Endothelial cell of hepatic sinusoid (primary cell): ENCODE data around the gene LATS1.
"Not testable (repeated sequence)": the region's sequence is repeated elsewhere in the genome, so short reads cannot be mapped to it uniquely, and the experiment has no call there.

ENCODE experiments used
- in situ Hi-C: cut with HindIII; loops from 2 replicates; pipeline ENCODE4 v1.10.0; 2017; ENCODE audit warnings: low sequenced_read_pairs

LATS1 gene

DNA sequence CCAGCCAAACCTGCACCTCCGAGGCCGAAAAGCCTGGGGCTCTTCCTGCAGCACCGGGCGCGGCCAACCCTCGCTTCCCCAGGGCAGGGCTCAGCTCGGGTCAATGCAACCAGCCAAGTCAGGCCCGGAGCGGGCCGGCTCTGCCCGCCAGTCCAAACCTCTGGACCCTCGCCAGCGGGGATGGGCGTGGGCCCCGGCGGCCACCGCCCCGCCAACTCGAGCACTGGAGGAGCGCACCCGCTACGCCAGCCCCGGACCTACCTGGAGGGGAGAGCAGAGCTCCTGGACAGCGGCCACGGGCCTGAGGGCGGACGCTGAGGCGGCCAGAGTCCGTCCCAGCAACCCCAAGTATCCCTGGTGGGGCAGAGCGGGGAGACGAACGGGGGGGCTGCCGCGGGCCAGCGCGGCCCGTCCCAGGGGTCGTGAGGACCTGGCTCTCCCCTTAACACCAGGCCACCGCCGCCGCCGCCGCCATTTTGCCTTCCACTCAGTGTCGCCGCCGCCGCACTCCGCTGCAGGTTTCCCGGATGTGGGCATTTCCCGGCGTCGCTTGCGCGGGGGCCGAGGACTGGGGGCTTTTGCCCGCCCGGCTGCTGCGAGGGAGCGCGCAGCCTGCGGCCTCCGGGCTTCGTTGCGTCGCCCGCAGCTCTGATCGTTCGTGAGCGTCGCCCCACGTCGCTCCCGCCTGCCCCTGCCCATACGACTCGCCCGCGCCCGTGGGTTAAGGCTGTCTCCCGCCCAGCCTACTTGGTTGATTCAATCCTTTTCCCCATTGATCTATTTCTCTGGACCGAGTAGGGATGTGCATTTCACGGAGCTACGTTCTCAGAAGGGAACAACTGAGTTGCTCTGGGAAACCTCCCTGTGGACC is at the start of gene LATS1:
LATS1 (minus strand) TSS at position 514 of the 871 bp plus-strand sequence. CDS start 15,975 bp downstream, outside the sequence.
- in situ Hi-C loops: no loop called here

DNA sequence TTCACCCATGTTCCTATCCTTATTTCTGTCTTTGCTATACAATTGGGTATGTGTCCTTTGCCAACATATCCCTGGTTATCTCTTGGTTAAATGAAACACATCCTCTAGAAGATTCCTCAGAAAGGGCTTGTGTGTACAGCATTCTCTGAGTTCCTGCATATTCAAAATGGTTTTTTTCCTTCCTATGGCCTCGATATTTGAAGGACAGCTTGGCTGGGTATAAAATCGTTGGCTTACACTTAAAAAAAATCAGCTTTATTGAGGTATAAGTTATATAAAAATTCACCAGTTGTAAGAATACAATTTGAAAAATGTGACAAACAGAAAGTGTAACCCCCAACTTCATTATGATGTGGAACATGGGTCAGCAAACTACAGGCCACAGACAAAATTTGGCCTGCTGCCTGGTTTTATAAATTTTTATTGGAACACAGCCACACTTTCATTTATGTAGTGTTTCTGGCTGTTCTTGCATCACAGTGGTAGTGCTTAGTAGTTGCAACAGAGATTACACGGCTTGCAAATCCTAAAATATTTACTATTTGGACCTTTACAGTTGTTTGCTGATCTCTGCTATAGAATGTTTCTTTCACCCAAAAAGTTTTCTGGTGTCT is 48.4 kb upstream of the LATS1 start:
- in situ Hi-C loops: no loop called here

DNA sequence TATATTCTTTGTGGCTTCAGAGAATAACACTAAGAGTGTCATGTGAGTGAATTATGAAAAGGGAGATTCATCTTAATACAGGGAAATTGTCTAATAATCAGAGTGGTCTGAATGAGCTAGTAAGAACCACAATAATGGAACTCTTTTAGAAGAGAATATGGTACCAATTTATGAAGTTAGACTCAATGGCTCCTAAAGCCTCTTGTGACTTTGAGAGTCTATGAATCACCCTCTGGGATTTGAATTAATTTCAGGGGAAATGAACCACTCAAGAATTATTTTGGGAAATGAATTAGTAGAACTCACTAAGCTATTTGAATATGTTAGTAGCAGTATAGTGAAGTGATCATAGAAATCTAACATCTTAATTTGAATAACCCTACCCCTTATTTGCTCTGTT is 46.0 kb upstream of the LATS1 start:
- in situ Hi-C loops: no loop called here

- in situ Hi-C loops: no loop called here
Observed at GRCh38 chr6:149761438-149761837, 43.5 kb upstream of the LATS1 start.

DNA sequence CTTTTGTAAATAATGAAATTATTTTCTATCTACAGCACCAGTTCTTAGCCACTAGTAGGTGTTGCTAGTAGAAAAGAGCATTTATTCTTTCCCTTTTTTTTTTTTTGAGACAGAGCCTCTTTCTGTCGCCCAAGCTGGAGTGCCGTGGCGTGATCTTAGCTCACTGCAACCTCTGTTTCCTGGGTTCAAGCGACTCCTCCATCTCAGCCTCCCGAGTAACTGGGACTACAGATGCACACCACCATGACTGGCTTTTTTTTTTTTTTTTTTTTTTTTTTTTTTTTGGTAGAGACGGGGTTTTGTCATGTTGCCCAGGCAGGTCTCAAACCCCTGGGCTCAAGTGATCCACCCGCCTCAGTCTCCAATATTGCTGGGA is 38.3 kb upstream of the LATS1 start:
- in situ Hi-C loops: no loop called here

DNA sequence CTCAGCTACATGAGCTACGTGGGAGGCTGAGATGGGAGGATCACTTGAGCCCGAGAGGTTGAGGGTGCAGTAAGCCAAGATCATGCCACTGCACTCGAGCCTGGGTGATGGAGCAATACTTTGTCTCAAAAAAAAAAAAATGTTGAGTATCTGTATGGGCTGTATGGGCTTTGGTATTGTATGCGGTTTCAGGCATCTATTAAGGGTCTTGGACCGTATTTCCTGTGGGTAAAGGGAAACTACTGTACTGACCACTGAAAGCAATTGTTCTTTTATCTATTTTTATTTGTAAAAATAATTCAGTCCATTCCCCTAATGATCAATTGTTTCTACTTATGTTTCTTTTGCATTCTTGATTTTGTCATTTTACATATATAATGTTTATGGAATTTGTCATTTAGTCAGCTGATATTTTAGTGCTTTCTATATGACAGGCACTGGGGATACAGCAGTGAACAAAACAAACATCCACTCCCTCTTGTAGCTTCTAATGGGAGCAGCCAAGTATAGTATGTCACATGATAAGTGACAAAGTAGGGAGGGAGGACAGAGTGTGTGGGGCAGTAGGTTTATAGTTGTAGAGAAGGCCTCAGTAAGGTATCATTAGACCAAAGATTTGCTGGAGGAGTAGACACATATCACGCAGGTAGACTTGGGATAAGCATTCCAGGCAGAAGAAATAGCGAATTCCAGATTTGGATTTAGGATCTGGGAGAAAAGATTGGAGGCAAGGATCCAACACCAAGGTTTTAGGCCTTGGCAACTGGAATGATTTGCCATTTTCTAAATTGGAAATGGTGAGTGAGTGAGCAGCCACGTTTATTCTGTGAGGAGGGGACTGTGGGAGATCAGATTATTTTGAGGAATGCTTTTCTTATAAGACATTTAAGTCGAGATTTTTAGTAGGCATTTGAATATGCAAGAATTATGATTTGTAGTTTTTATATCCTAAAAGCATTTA is 37.7 kb upstream of the LATS1 start:
- in situ Hi-C loops: no loop called here

DNA sequence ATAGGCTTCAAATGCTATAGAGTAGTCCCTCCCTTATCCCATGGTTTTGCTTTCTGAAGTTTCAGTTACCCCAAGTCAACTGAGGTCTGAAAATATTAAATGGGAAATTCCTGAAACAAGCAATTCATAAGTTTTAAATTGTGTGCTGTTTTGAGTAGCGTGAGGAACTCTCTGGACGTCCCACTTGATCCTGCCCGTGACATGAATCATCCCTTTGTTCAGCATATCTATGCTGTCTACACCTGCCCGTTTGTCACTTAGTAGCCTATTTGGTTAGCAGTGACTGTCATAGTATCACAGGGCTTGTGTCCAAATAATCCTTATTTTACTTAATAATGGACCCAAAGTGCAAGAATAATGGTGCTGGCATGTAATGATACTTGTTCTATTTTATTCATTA is 36.6 kb upstream of the LATS1 start:
- in situ Hi-C loops: no loop called here

- in situ Hi-C loops: not testable (repeated sequence)
Observed at GRCh38 chr6:149753374-149753637, 35.4 kb upstream of the LATS1 start.

DNA sequence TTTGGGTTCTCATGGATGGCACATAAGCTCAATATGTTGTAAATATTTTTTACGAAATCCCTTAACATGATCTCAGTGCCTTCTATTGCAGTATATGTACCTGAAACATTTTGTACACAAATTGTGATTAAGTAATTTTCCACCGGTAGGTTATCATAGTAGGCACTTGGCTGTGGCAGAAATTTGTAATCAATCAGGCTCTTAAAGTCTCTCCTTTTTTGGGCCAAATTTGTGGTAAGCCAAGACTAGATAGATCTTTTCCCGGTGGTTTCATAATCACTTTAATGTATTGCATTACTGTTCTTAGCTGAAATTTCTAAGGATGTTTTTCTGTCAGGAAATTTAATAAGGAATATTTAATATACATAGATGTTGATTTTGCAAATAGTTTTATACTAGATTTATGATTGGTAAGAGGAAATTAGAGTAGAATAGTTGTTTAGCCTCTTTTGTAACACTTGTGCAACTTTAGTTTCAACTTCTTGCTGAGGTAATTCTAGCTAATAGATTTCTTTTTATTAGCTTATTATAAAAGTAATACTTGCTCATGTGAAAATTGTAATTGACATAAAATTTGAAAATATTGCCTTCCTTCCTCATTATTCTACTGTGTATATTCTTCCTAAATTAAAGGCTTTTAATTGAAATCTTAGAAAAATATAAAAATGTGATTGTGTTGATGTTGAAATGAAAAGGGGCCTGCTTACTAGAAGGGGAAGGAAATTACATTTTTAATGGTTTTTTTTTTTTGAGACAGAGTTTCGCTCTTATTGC is 34.9 kb upstream of the LATS1 start:
- in situ Hi-C loops: no loop called here

DNA sequence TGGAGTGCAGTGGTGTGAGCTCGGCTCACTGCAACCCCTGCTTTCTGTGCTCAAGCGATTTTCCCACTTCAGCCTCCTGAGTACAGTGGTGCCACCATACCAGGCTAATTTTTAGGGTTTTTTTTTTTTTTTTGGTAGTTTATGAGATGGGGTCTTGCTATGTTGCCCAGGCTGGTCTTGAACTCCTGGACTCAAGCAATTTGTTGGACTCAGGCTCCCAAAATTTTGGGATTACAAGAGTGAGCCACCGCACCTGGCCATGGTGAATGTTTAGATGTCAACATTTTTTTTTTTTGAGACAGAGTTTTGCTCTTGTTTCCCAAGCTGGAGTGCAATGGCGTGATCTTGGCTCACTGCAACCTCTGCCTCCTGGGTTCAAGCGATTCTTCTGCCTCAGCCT is 34.0 kb upstream of the LATS1 start:
- in situ Hi-C loops: not testable (repeated sequence)

GRCh38 chr6:149751239-149751638 is 33.3 kb upstream of the LATS1 start:
- in situ Hi-C loops: no loop called here

DNA sequence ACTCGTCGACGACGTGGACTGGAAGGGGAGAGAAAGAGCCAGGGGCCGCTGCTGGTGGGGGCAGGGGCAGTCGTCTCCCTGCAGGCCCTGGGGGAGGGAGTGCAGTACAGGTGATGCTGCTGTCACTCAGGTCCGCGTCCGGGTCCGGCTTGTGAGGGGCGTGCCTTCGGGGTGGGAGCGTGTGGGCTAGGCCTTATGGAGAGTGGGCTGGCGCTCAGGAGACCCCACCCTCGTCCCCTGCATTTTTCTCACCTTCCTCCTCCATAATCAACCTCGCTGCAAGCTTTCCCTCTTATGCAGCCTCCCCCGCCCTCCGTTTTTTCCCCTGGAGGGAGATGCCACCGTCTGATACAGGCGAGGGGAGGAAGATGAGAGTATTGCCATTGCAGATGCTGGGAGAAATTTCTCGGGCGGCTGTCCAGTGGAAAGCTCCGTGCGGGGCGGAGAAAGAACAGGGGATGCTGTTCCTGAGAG is 32.3 kb upstream of the LATS1 start:
- in situ Hi-C loops: no loop called here

GRCh38 chr6:149749594-149750135 is 31.8 kb upstream of the LATS1 start, which contains the start of gene PCMT1:
PCMT1 (plus strand) TSS chr6:149749741; CDS start chr6:149749902, 161 bp downstream.
- in situ Hi-C loops: no loop called here

GRCh38 chr6:149749082-149749593 is 31.2 kb upstream of the LATS1 start:
- in situ Hi-C loops: not testable (repeated sequence)

GRCh38 chr6:149746147-149746946 is 28.4 kb upstream of the LATS1 start, which contains the start of gene NUP43:
NUP43 (minus strand) TSS chr6:149746529; CDS start chr6:149746495, 34 bp downstream.
- in situ Hi-C loops: no loop called here

GRCh38 chr6:149745252-149745651 is 27.4 kb upstream of the LATS1 start:
- in situ Hi-C loops: not testable (repeated sequence)

DNA sequence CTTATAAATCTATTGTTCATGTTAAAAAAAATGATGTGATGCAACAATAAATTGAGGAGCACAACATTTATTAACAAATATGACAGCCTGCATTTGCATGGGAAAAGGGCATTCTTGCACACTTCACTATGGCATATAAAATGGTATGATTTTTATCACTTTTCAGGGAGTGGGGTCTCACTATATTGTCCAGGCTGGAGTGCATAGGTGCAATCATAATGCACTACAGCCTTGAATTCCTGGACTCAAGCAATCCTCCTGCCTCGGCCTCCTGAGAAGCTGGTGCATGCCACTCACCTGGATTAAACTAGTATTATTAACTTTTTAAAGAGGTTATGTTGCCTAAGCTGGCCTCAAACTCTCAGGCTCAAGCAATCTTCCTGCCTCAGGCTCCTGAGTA is 17.0 kb upstream of the LATS1 start:
- in situ Hi-C loops: no loop called here

- in situ Hi-C loops: no loop called here
Observed at GRCh38 chr6:149733089-149733720, 15.3 kb upstream of the LATS1 start.
